ENCODE results near the gene SLC22A7.

DNA sequence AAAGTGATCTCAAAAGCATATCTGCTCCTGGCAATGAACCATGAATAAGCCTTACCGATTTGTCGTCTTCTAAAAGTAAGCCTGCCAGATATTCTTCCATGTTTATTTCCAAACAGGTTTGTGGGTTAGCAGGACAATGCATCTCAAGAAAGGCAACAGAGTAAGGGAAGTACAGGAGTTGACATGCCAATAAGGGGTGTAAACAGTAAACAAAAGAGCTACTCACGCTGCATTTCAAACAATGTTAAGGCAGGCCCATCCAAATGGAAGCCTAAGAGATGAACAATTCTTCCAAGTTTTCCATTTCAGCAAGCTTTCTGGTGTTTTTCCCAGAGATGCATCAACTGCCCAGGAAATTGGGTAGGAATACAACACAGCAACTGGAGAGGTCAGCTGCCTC, 38.3 kb downstream of the SLC22A7 start:
- TF ChIP-seq YY1 (IDR thresholded peaks at IDR 0.05; ENCODE audit: insufficient read depth, insufficient read length), result no peak
- TF ChIP-seq ZNF274 (IDR thresholded peaks at IDR 0.05; ENCODE audit: low read depth, low read length), result no peak
- no peak for TF ChIP-seq SUZ12 (IDR thresholded peaks at IDR 0.05; ENCODE audit: extremely low read depth, insufficient read depth, insufficient read length)
